IMR-90 (cell line): ENCODE measurements around the gene HIGD2A. TPM values are rescaled to one million over a fixed set of nuclear protein-coding genes. Genes with fewer than 3 reads are reported as not detected.

Source experiments
- ATAC-seq: fragments of 200-7000 bp; cut with Tn5 transposase; 2 replicates; pipeline ENCODE4 v1.9.1; 2020; ENCODE audit warnings: low read depth, mild to moderate bottlenecking, moderate library complexity
- BruUV-seq: library from RNA; stranded (reverse); fragments of 400-500 nt; replicated peaks from 2 replicates; lab custom pipeline; 2021; lab: Mats Ljungman, UMichigan
- CTCF ChIA-PET: fragments of 300-600 bp; formaldehyde crosslinking; extraction: SDS; loops from one replicate; lab custom pipeline; 2021; ENCODE audit warnings: antibody characterized with exemption; lab: Yijun Ruan, JAX
- POLR2A ChIA-PET: fragments of 300-600 bp; sonication (Branson Sonifier 250); formaldehyde crosslinking; loops from one replicate; lab custom pipeline; 2022; ENCODE audit warnings: antibody characterized with exemption; ENCODE audit not compliant: unreplicated experiment; lab: Charles Lee
- DNase-seq: peaks from one replicate; pipeline ENCODE4 v3.0.0; 2013
- H2AFZ ChIP-seq: replicated peaks from 2 replicates; pipeline ENCODE3; 2013; ENCODE audit warnings: low read length, mild to moderate bottlenecking; ENCODE audit not compliant: poor library complexity
- H2AK5ac ChIP-seq: 2 replicates; pipeline ENCODE4 v1.6.1; 2013; ENCODE audit warnings: low read depth, low read length, inconsistent platforms
- H2AK9ac ChIP-seq: replicated peaks from 2 replicates; pipeline ENCODE3; 2013; ENCODE audit warnings: mild to moderate bottlenecking, low read depth, low read length, moderate library complexity; ENCODE audit not compliant: poor library complexity
- H2BK120ac ChIP-seq: 2 replicates; pipeline ENCODE4 v1.6.1; 2013; ENCODE audit warnings: low read depth, low read length, inconsistent platforms
- H2BK15ac ChIP-seq: 3 replicates; pipeline ENCODE4 v1.6.1; 2013; ENCODE audit warnings: low read depth, low read length, inconsistent platforms
- H2BK20ac ChIP-seq: 2 replicates; pipeline ENCODE4 v1.6.1; 2013; ENCODE audit warnings: low read depth, mild to moderate bottlenecking, inconsistent platforms, low read length, moderate library complexity
- H2BK5ac ChIP-seq: 2 replicates; pipeline ENCODE4 v1.6.1; 2013; ENCODE audit warnings: mild to moderate bottlenecking, low read depth, low read length, inconsistent platforms; ENCODE audit not compliant: poor library complexity, severe bottlenecking
- H3K14ac ChIP-seq: replicated peaks from 2 replicates; pipeline ENCODE4 v1.6.1; 2013; ENCODE audit warnings: low read depth, low read length, inconsistent platforms
- H3K18ac ChIP-seq: 2 replicates; pipeline ENCODE4 v1.6.1; 2013; ENCODE audit warnings: low read depth, low read length, control low read depth
- H3K23ac ChIP-seq: 2 replicates; pipeline ENCODE4 v1.6.1; 2013; ENCODE audit warnings: low read depth, low read length, inconsistent platforms
- H3K27ac ChIP-seq: 2 replicates; pipeline ENCODE4 v1.5.1; 2013; ENCODE audit warnings: mild to moderate bottlenecking, control low read depth, low read length; ENCODE audit not compliant: insufficient read depth
- H3K27me3 ChIP-seq: 2 replicates; pipeline ENCODE4 v1.6.1; 2013; ENCODE audit warnings: low read length; ENCODE audit not compliant: control insufficient read depth, insufficient read depth
- H3K36me3 ChIP-seq: 2 replicates; pipeline ENCODE4 v1.6.1; 2013; ENCODE audit warnings: low read length, mixed read lengths; ENCODE audit not compliant: control insufficient read depth, insufficient read depth
- H3K4ac ChIP-seq: 2 replicates; pipeline ENCODE4 v1.6.1; 2013; ENCODE audit warnings: low read depth, low read length, inconsistent platforms
- H3K4me1 ChIP-seq: 2 replicates; pipeline ENCODE4 v1.6.1; 2013; ENCODE audit warnings: low read length, mixed read lengths; ENCODE audit not compliant: control insufficient read depth, insufficient read depth
- H3K4me2 ChIP-seq: 2 replicates; pipeline ENCODE4 v1.6.1; 2013; ENCODE audit warnings: low read depth, mild to moderate bottlenecking, control low read depth, low read length, moderate library complexity
- H3K4me3 ChIP-seq: 2 replicates; pipeline ENCODE4 v1.5.1; 2013; ENCODE audit warnings: low read depth, mild to moderate bottlenecking, control low read depth, low read length, moderate library complexity; ENCODE audit not compliant: insufficient read depth
- H3K56ac ChIP-seq: 2 replicates; pipeline ENCODE4 v1.6.1; 2013; ENCODE audit warnings: low read length, inconsistent platforms; ENCODE audit not compliant: insufficient read depth; ENCODE audit errors: extremely low read depth
- H3K79me1 ChIP-seq, 2 experiments: 2 replicates each; pipeline ENCODE4 v1.6.1; 2013; ENCODE audit warnings: low read length in 2 of 2, inconsistent platforms in 1 of 2, low read depth in 1 of 2
- H3K9ac ChIP-seq: 2 replicates; pipeline ENCODE4 v1.6.1; 2013; ENCODE audit warnings: low read depth, low read length, control low read depth
- H3K9me1 ChIP-seq: 2 replicates; pipeline ENCODE4 v1.6.1; 2013; ENCODE audit warnings: low read length, inconsistent platforms; ENCODE audit not compliant: insufficient read depth
- H3K9me3 ChIP-seq: 2 replicates; pipeline ENCODE4 v1.6.1; 2013; ENCODE audit warnings: low read length; ENCODE audit not compliant: control insufficient read depth, insufficient read depth
- H4K20me1 ChIP-seq: 2 replicates; pipeline ENCODE4 v1.6.1; 2013; ENCODE audit warnings: low read length, inconsistent platforms; ENCODE audit not compliant: insufficient read depth
- H4K5ac ChIP-seq: 2 replicates; pipeline ENCODE4 v1.6.1; 2013; ENCODE audit warnings: mild to moderate bottlenecking, low read depth, low read length, control low read depth
- H4K8ac ChIP-seq, 2 experiments: 2 replicates each; pipeline ENCODE4 v1.6.1; 2013; ENCODE audit warnings: low read depth in 2 of 2, low read length in 2 of 2, control low read depth in 1 of 2, inconsistent platforms in 1 of 2
- H4K91ac ChIP-seq: 2 replicates; pipeline ENCODE4 v1.6.1; 2013; ENCODE audit warnings: low read depth, low read length, inconsistent platforms; ENCODE audit not compliant: insufficient read depth
- BHLHE40 ChIP-seq: fragments of 150-350 bp; IDR thresholded peaks from 2 replicates; pipeline ENCODE4 v1.6.1; 2016; ENCODE audit warnings: mild to moderate bottlenecking, low read depth, low read length
- MAZ ChIP-seq: IDR thresholded peaks from 2 replicates; pipeline ENCODE4 v1.6.1; 2012; ENCODE audit warnings: low read depth, mild to moderate bottlenecking, low read length, improper control_type of control experiment, moderate library complexity, borderline replicate concordance
- POLR2A ChIP-seq: IDR thresholded peaks from 2 replicates; pipeline ENCODE4 v1.6.1; 2012; ENCODE audit warnings: mild to moderate bottlenecking, low read depth, low read length
- WGBS, 2 experiments: methylation state at CpG; one replicate each; pipeline versions ENCODE4 v1.1.5 to v1.1.7; 2013; ENCODE audit warnings: missing lambda C conversion rate in 2 of 2; ENCODE audit not compliant: insufficient read length in 1 of 2; ENCODE audit errors: extremely low coverage in 2 of 2; 5-methylcytosine and 5-hydroxymethylcytosine counted together
- dilution Hi-C: fragments of 300-500 bp; cut with HindIII; formaldehyde crosslinking; loops from one replicate; pipeline ENCODE4 v1.14.3; 2018; ENCODE audit warnings: low sequenced_read_pairs; ENCODE audit not compliant: unreplicated experiment
- in situ Hi-C: fragments of 300-500 bp; cut with MboI; formaldehyde crosslinking; loops from 3 replicates; pipeline ENCODE4 v1.14.3; 2019; ENCODE audit warnings: low sequenced_read_pairs, inconsistent platforms, mixed read lengths
- intact Hi-C: fragments of 100-400 bp; cut with micrococcal nuclease; formaldehyde crosslinking; loops from 2 replicates; pipeline ENCODE4 v1.10.0; 2022
- polyA plus RNA-seq, 3 experiments: library from polyadenylated mRNA; depleted of rRNA; stranded (reverse); fragments of >200 nt; gene quantifications; 2 replicates each; pipeline ENCODE4 v1.2.3, GENCODE V29; 2012; ENCODE audit warnings: low replicate concordance in 1 of 3
- total RNA-seq: library from RNA; depleted of rRNA; stranded (reverse); fragments of >200 nt; gene quantifications from 2 replicates; pipeline ENCODE4 v1.2.3, GENCODE V29; 2012

HIGD2A gene
- total and polyA plus RNA-seq, 2 of the 4 experiments (the other 2 are of a cell fraction) = 35.0 to 131 TPM

- Histone ChIP-seq H2BK120ac (no peak overlapping the region), H3K23ac (no peak overlapping the region), H2BK15ac (no peak overlapping the region), H3K27me3 (no peaks in the 10 kb centered on the region), H4K91ac (no peak overlapping the region), H4K8ac (no peak overlapping the region), H3K9me1 (no peaks in the 10 kb centered on the region; the same call in 1 of the 2 replicates), H2AK9ac (no peak overlapping the region), H3K36me3 (peaks cover 38% of the 10 kb centered on the region), H3K79me1 (peaks cover 11 to 32% of the 10 kb centered on the region in 2 experiments; a peak in 3 of 4 replicates), H2AK5ac (no peak overlapping the region), H3K9me3 (no peaks in the 10 kb centered on the region), H3K14ac (no peak overlapping the region), H3K4me1 (no peaks in the 10 kb centered on the region), H3K9ac (no peak overlapping the region), H3K18ac (no peak overlapping the region), H4K5ac (no peak overlapping the region), H2BK20ac (no peak overlapping the region), H2BK5ac (no peak overlapping the region), H4K20me1 (peaks cover 3% of the 10 kb centered on the region; the same call in 1 of the 2 replicates), H3K27ac (no peak overlapping the region), H3K4ac (no peak overlapping the region), H3K4me3 (no peak overlapping the region), H2AFZ (no peak overlapping the region), H3K4me2 (no peak overlapping the region), H3K56ac (no peak overlapping the region)
- DNase-seq = no peak
- in situ Hi-C loops = no loop called here
- dilution Hi-C loops = no loop called here
- ChIA-PET POLR2A (no interaction called here), CTCF (no interaction called here)
- TF ChIP-seq BHLHE40 (no peak), POLR2A (no peak), MAZ (no peak)
- BruUV-seq = no TSS peak
- no peak for ATAC-seq
- intact Hi-C loops = no loop called here
- 60% methylated on average over 1 of the region's 9 CpGs; no CpG with 5 or more reads in 1 of the 2 experiments for WGBS, 2 experiments
Measured at GRCh38 chr5:176383961-176384360, 4.6 kb upstream of the HIGD2A start.
